Activated naive CD8-positive, alpha-beta T cell treated with anti-CD3 and anti-CD28 coated beads, Interleukin-2, amount 10 ng/mL, durations not matched to agents 7 days and 5 days (primary cell): Measurements from ENCODE around the gene SGMS2. TPM values are rescaled to one million over a fixed set of nuclear protein-coding genes. Genes with fewer than 3 reads are reported as not detected.

Source experiments
- ATAC-seq: fragments of 150-1000 bp; cut with Tn5 transposase; one replicate; pipeline ENCODE4 v1.10.0; 2021; ENCODE audit warnings: low read depth, moderate library complexity
- POLR2A ChIA-PET: fragments of 350-600 bp; sonication (Branson Sonifier 250); formaldehyde crosslinking; loops from one replicate; lab custom pipeline; 2021; ENCODE audit warnings: antibody characterized with exemption; lab: Charles Lee
- DNase-seq: peaks from one replicate; pipeline ENCODE4 v3.0.0; 2021
- H3K27ac Mint-ChIP-seq: one replicate; pipeline ENCODE4 v1.8.0; 2022; ENCODE audit warnings: mild to moderate bottlenecking, mixed read lengths
- H3K27me3 Mint-ChIP-seq: one replicate; pipeline ENCODE4 v1.8.0; 2022; ENCODE audit warnings: mild to moderate bottlenecking, moderate library complexity, mixed read lengths
- H3K36me3 Mint-ChIP-seq: one replicate; pipeline ENCODE4 v1.8.0; 2021; ENCODE audit warnings: mild to moderate bottlenecking, mixed read lengths
- H3K4me1 Mint-ChIP-seq: one replicate; pipeline ENCODE4 v1.8.0; 2021; ENCODE audit warnings: mixed read lengths
- H3K4me3 Mint-ChIP-seq: one replicate; pipeline ENCODE4 v1.8.0; 2022; ENCODE audit warnings: mild to moderate bottlenecking, moderate library complexity, mixed read lengths
- H3K9me3 Mint-ChIP-seq: one replicate; pipeline ENCODE4 v1.8.0; 2021; ENCODE audit warnings: mixed read lengths
- total RNA-seq, 2 experiments: library from RNA; stranded (reverse); gene quantifications; one replicate each; pipeline ENCODE4 v1.2.3, GENCODE V29; 2021

SGMS2 gene
- total RNA-seq, 2 experiments from 2014 or later = not detected

DNA sequence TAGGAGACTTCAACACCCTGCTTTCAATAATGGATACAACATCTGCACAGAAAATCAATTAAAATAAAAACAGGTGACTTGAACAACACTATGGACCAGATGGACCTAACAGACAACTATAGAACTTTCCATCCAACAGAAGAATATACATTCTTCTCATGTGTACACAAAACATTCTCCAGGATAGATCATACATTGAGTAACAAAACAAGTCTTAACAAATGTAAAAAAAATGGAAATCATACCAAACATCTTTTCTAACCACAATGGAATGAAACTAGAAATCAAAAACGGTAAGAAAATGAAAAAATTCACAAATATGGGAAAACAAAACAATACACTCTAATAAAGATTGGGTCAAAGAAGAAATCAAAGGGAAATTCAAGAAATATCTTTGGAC, 131.3 kb downstream of the SGMS2 start:
- Mint-ChIP-seq H3K4me1 (no peaks in the 10 kb centered on the region), H3K27me3 (peaks cover 6% of the 10 kb centered on the region), H3K36me3 (peaks cover 18% of the 10 kb centered on the region), H3K27ac (no peak overlapping the region), H3K4me3 (no peak overlapping the region), H3K9me3 (peaks cover 24% of the 10 kb centered on the region)
- POLR2A ChIA-PET = no interaction called here
- no peak for ATAC-seq
- DNase-seq = no peak

Other genes with a start within 250 kb of the SGMS2 start
- gene PAPSS1, start 104.7 kb upstream of the SGMS2 start, total RNA-seq = 10 to 100 TPM; 19.1 to 20.3 TPM
- 1 to 10 TPM; 5.3 to 5.4 TPM for gene CYP2U1, start 106.6 kb downstream of the SGMS2 start, total RNA-seq
- gene HADH, start 165.0 kb downstream of the SGMS2 start, total RNA-seq = 10 to 100 TPM; 45.3 to 46.6 TPM